H9 (cell line): ENCODE measurements around the gene KISS1. TPM values are rescaled to one million over a fixed set of nuclear protein-coding genes. Genes with fewer than 3 reads are reported as not detected.

Experiments used
- DNase-seq: peaks from one replicate; pipeline ENCODE4 v3.0.0-alpha.2; 2017
- H2AFZ ChIP-seq: one replicate; pipeline ENCODE4 v1.6.1; 2013; ENCODE audit warnings: mild to moderate bottlenecking, low read length, control low read depth, moderate library complexity
- H2AK5ac ChIP-seq: 2 replicates; pipeline ENCODE4 v1.6.1; 2013; ENCODE audit warnings: low read length, control low read depth, mixed read lengths; ENCODE audit not compliant: insufficient read length
- H2BK120ac ChIP-seq: one replicate; pipeline ENCODE4 v1.6.1; 2013; ENCODE audit warnings: low read depth, mild to moderate bottlenecking, low read length, control low read depth, inconsistent platforms; ENCODE audit not compliant: poor library complexity, severe bottlenecking
- H2BK12ac ChIP-seq: 2 replicates; pipeline ENCODE4 v1.6.1; 2013; ENCODE audit warnings: low read length, control low read depth, mixed read lengths, low read depth; ENCODE audit not compliant: insufficient read length
- H2BK15ac ChIP-seq: 2 replicates; pipeline ENCODE4 v1.6.1; 2013; ENCODE audit warnings: low read depth, low read length, control low read depth
- H2BK20ac ChIP-seq: one replicate; pipeline ENCODE4 v1.6.1; 2013; ENCODE audit warnings: low read depth, mild to moderate bottlenecking, low read length, control low read depth, inconsistent platforms; ENCODE audit not compliant: poor library complexity, severe bottlenecking
- H2BK5ac ChIP-seq: 2 replicates; pipeline ENCODE4 v1.6.1; 2013; ENCODE audit warnings: low read length, control low read depth, mixed read lengths; ENCODE audit not compliant: insufficient read length
- H3K14ac ChIP-seq: 2 replicates; pipeline ENCODE4 v1.6.1; 2013; ENCODE audit warnings: low read length, control low read depth; ENCODE audit not compliant: insufficient read depth
- H3K18ac ChIP-seq: 2 replicates; pipeline ENCODE4 v1.6.1; 2013; ENCODE audit warnings: low read depth, mild to moderate bottlenecking, mixed read lengths, low read length, control low read depth; ENCODE audit not compliant: insufficient read length
- H3K23ac ChIP-seq: 2 replicates; pipeline ENCODE4 v1.6.1; 2013; ENCODE audit warnings: low read length, control low read depth, mixed read lengths, low read depth; ENCODE audit not compliant: insufficient read length
- H3K23me2 ChIP-seq: 2 replicates; pipeline ENCODE4 v1.6.1; 2013; ENCODE audit warnings: low read depth, mild to moderate bottlenecking, mixed read lengths, low read length, control low read depth; ENCODE audit not compliant: insufficient read length, poor library complexity, severe bottlenecking
- H3K27ac ChIP-seq: 2 replicates; pipeline ENCODE4 v1.5.1; 2013; ENCODE audit warnings: low read length, control low read depth, mixed read lengths, low read depth; ENCODE audit not compliant: insufficient read length
- H3K27me3 ChIP-seq: 2 replicates; pipeline ENCODE4 v1.6.1; 2013; ENCODE audit warnings: low read length, control low read depth, inconsistent platforms; ENCODE audit not compliant: insufficient read depth
- H3K4ac ChIP-seq: 2 replicates; pipeline ENCODE4 v1.6.1; 2013; ENCODE audit warnings: low read depth, mild to moderate bottlenecking, control low read depth, inconsistent platforms, low read length, moderate library complexity
- H3K4me1 ChIP-seq: 2 replicates; pipeline ENCODE4 v1.6.1; 2013; ENCODE audit warnings: low read length, control low read depth, inconsistent platforms; ENCODE audit not compliant: insufficient read depth
- H3K4me2 ChIP-seq: 2 replicates; pipeline ENCODE4 v1.6.1; 2013; ENCODE audit warnings: low read length, control low read depth, mixed read lengths; ENCODE audit not compliant: insufficient read length, insufficient read depth
- H3K56ac ChIP-seq: 2 replicates; pipeline ENCODE4 v1.6.1; 2013; ENCODE audit warnings: low read depth, mild to moderate bottlenecking, mixed read lengths, low read length, control low read depth; ENCODE audit not compliant: insufficient read length
- H3K79me1 ChIP-seq: 2 replicates; pipeline ENCODE4 v1.6.1; 2013; ENCODE audit warnings: low read depth, mild to moderate bottlenecking, moderate library complexity, low read length, control low read depth, inconsistent platforms; ENCODE audit not compliant: insufficient read depth, poor library complexity, severe bottlenecking
- H3K79me2 ChIP-seq: 2 replicates; pipeline ENCODE4 v1.6.1; 2013; ENCODE audit warnings: low read length, control low read depth, inconsistent platforms; ENCODE audit not compliant: insufficient read depth
- H3K9ac ChIP-seq: 2 replicates; pipeline ENCODE4 v1.6.1; 2013; ENCODE audit warnings: low read length, control low read depth, mixed read lengths; ENCODE audit not compliant: insufficient read length; ENCODE audit errors: extremely low read depth
- H3K9me3 ChIP-seq: one replicate; pipeline ENCODE4 v1.6.1; 2013; ENCODE audit warnings: low read depth, low read length, inconsistent platforms; ENCODE audit not compliant: control insufficient read depth
- H3T11ph ChIP-seq: one replicate; pipeline ENCODE4 v1.6.1; 2013; ENCODE audit warnings: mild to moderate bottlenecking, low read length, control low read depth, inconsistent platforms
- H4K20me1 ChIP-seq: one replicate; pipeline ENCODE4 v1.6.1; 2013; ENCODE audit not compliant: control insufficient read depth, insufficient read length, insufficient read depth
- H4K5ac ChIP-seq: 2 replicates; pipeline ENCODE4 v1.6.1; 2013; ENCODE audit warnings: low read depth, mild to moderate bottlenecking, mixed read lengths, low read length, control low read depth; ENCODE audit not compliant: insufficient read length
- H4K8ac ChIP-seq: replicated peaks from 2 replicates; pipeline ENCODE4 v1.6.1; 2013; ENCODE audit warnings: low read length, control low read depth, mixed read lengths, low read depth; ENCODE audit not compliant: insufficient read length
- H4K91ac ChIP-seq: 2 replicates; pipeline ENCODE4 v1.6.1; 2013; ENCODE audit warnings: low read depth, mild to moderate bottlenecking, moderate library complexity, mixed read lengths, low read length, control low read depth; ENCODE audit not compliant: insufficient read length
- H3K27ac Mint-ChIP-seq, 3 experiments: 2 replicates in 2 of 3; 3 replicates in 1 of 3; pipeline ENCODE4 v1.8.0; 2020 to 2021; ENCODE audit warnings: mixed read lengths in 3 of 3, mild to moderate bottlenecking in 1 of 3, moderate library complexity in 1 of 3
- H3K27me3 Mint-ChIP-seq: 2 replicates; pipeline ENCODE4 v1.8.0; 2021; ENCODE audit warnings: low read depth, mild to moderate bottlenecking, moderate library complexity, mixed read lengths
- H3K36me3 Mint-ChIP-seq, 3 experiments: 2 replicates in 2 of 3; 3 replicates in 1 of 3; pipeline ENCODE4 v1.8.0; 2020 to 2021; ENCODE audit warnings: low read depth in 3 of 3, mixed read lengths in 3 of 3; ENCODE audit not compliant: insufficient read depth in 1 of 3
- H3K4me1 Mint-ChIP-seq, 2 experiments: 2 replicates each; pipeline ENCODE4 v1.8.0; 2020; ENCODE audit warnings: mixed read lengths in 2 of 2
- H3K4me3 Mint-ChIP-seq, 2 experiments: 2 replicates in 1 of 2; 3 replicates in 1 of 2; pipeline ENCODE4 v1.8.0; 2020 to 2021; ENCODE audit warnings: mild to moderate bottlenecking in 2 of 2, mixed read lengths in 2 of 2, moderate library complexity in 1 of 2
- H3K9me3 Mint-ChIP-seq, 2 experiments: 2 replicates in 1 of 2; 3 replicates in 1 of 2; pipeline ENCODE4 v1.8.0; 2020; ENCODE audit warnings: mild to moderate bottlenecking in 2 of 2, mixed read lengths in 2 of 2, moderate library complexity in 1 of 2
- CTCF ChIP-seq: fragments of 200-600 bp; sonication (generic); conservative IDR thresholded peaks from 3 replicates; pipeline ENCODE4 v1.8.0; 2021; ENCODE audit warnings: antibody characterized with exemption, mild to moderate bottlenecking
- WGBS: extraction: QIAGEN DNeasy Blood & Tissue Kit; methylation state at CpG from one replicate; pipeline ENCODE4 v1.1.7; 2013; ENCODE audit warnings: missing lambda C conversion rate, low lambda C conversion rate, mixed read lengths; ENCODE audit not compliant: insufficient read length; ENCODE audit errors: extremely low coverage; 5-methylcytosine and 5-hydroxymethylcytosine counted together
- total RNA-seq: library from RNA; stranded (reverse); gene quantifications from 2 replicates; pipeline ENCODE4 v1.2.1, GENCODE V29; 2021

KISS1 gene
- total RNA-seq, 1 experiment from 2014 or later = 0.68 TPM

DNA sequence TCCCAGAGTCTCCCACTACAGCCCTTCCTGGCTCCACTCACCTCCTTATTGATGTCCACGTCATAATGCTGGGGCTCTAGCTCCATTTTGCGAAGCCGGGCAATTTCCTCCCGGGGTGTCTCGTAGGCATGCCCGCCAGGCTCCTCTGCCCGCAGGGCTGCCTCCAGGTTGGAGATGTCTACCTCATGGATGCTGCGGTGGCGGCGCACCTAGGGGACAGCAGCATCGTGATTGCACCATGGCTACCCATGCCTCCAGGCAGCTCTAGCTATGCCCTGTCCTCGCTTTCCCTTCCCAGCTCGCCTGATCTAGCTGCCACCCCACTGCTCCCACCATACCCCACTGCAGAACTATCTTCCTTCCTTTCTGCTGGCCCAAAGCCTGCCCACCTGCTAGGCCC, 32.6 kb upstream of the KISS1 start:
- Histone ChIP-seq H3K18ac (no peak overlapping the region), H3K14ac (no peak overlapping the region), H3K79me1 (no peaks in the 10 kb centered on the region), H2AFZ (no peak overlapping the region), H2BK120ac (no peak overlapping the region), H2BK5ac (no peak overlapping the region), H2BK15ac (no peak overlapping the region), H4K5ac (no peak overlapping the region), H3K4me2 (no peak overlapping the region), H2BK12ac (no peak overlapping the region), H3K9me3 (no peaks in the 10 kb centered on the region), H3K9ac (no peak overlapping the region), H3K4me1 (no peaks in the 10 kb centered on the region), H3K4ac (no peak overlapping the region), H3K56ac (no peak overlapping the region), H2AK5ac (no peak overlapping the region), H4K20me1 (no peaks in the 10 kb centered on the region), H3K79me2 (no peaks in the 10 kb centered on the region), H3T11ph (no peak overlapping the region), H3K27ac (no peak overlapping the region), H4K8ac (no peak overlapping the region), H3K23me2 (no peaks in the 10 kb centered on the region), H3K27me3 (no peaks in the 10 kb centered on the region), H3K23ac (no peak overlapping the region), H4K91ac (no peak overlapping the region), H2BK20ac (no peak overlapping the region)
- Mint-ChIP-seq H3K4me3 (no peak overlapping the region), H3K27ac (no peak overlapping the region), H3K4me1 (peaks cover 0 to 9% of the 10 kb centered on the region in 2 experiments; a peak in 1 of 4 replicates), H3K27me3 (no peaks in the 10 kb centered on the region), H3K9me3 (no peaks in the 10 kb centered on the region; a peak in 1 of 5 replicates), H3K36me3 (peaks cover 0 to 15% (median 4%) of the 10 kb centered on the region in 3 experiments; a peak in 4 of 7 replicates)
- no peak for DNase-seq
- no peak for TF ChIP-seq CTCF
- no CpG with 5 or more reads among the region's 13 CpGs for WGBS
